Psoas muscle (tissue), 8 donors: ENCODE measurements around the gene SPRED1. TPM values are rescaled to one million over a fixed set of nuclear protein-coding genes. Genes with fewer than 3 reads are reported as not detected.

Experiments
- ATAC-seq, 4 donors: fragments of 200-7000 bp; cut with Tn5 transposase; one replicate each; pipeline ENCODE4 v1.9.1; 2020; ENCODE audit warnings: moderate library complexity in 3 of 4, mild to moderate bottlenecking in 2 of 4
- DNase-seq, 2 donors: peaks; one replicate each; pipeline ENCODE4 v3.0.0-alpha.2; 2020
- H3K27ac ChIP-seq: fragments of 200-600 bp; one replicate; pipeline ENCODE4 v1.8.0; 2022
- H3K27me3 ChIP-seq, 3 donors: fragments of 200-600 bp in 1 of 3; one replicate each; pipeline versions ENCODE4 v1.6.1 to v1.8.0; 2013 to 2022; ENCODE audit warnings: low read length in 2 of 3, mild to moderate bottlenecking in 2 of 3, moderate library complexity in 1 of 3; ENCODE audit not compliant: insufficient read depth in 3 of 3
- H3K36me3 ChIP-seq, 2 donors: fragments of 200-600 bp in 1 of 2; one replicate each; pipeline versions ENCODE4 v1.6.1 to v1.8.0; 2013 to 2022; ENCODE audit warnings: low read depth in 1 of 2, mild to moderate bottlenecking in 1 of 2, moderate library complexity in 1 of 2; ENCODE audit not compliant: insufficient read depth in 1 of 2
- H3K4me1 ChIP-seq: fragments of 200-600 bp; one replicate; pipeline ENCODE4 v1.8.0; 2022
- H3K4me3 ChIP-seq: fragments of 200-600 bp; one replicate; pipeline ENCODE4 v1.8.0; 2022; ENCODE audit warnings: mild to moderate bottlenecking
- H3K9me3 ChIP-seq: fragments of 200-600 bp; one replicate; pipeline ENCODE4 v1.8.0; 2022
- CTCF ChIP-seq: fragments of 200-600 bp; IDR thresholded peaks from one replicate; pipeline ENCODE4 v1.8.0; 2022; ENCODE audit warnings: antibody characterized with exemption
- WGBS, 3 donors: extraction: QIAGEN DNeasy Blood & Tissue Kit; methylation state at CpG; one replicate each; pipeline versions ENCODE4 v1.1.6 to v1.1.7; 2013; 5-methylcytosine and 5-hydroxymethylcytosine counted together
- intact Hi-C, 2 donors: fragments of 100-400 bp; cut with DNase I; formaldehyde crosslinking; loops; one replicate each; pipeline versions ENCODE4 v1.11.0 to v1.14.2; 2022
- polyA plus RNA-seq, 3 donors: library from polyadenylated mRNA; stranded (reverse); fragments of 200-250 nt; gene quantifications; one replicate each; pipeline ENCODE4 v1.2.3, GENCODE V29; 2013
- total RNA-seq, 4 donors: library from RNA; stranded (reverse); fragmentation: NEBNext Ultra II Directional in 2 of 4; extraction: Animal tissue kit (Norgen Biotek cat#: 25700) in 2 of 4; gene quantifications; one replicate each; pipeline versions ENCODE4 v1.2.1 to v1.2.4, GENCODE V29; 2021 to 2023
- donor health status: healthy with polysubstance abuse.
- donor health status: DM: no; HTN: no; CAD: no; lungs with moderate emphysema.
- donor health status: Bipolar disorder and iron deficiency.
- donor health status: healthy.
- donor health status: DM: yes; HTN: yes; CAD: no.
- donor health status: DM: no; HTN: no; CAD: no.
- donor health status: DM: no; HTN: no; CAD: no.
- donor health status: DM: yes; HTN: yes; CAD: no.

SPRED1 gene
- total and polyA plus RNA-seq, 7 donors: 0.98 to 7.1 (median 4.2) TPM

- intact Hi-C loops: no loop called here
- Histone ChIP-seq H3K9me3 (no peaks in the 10 kb centered on the region), H3K27ac (no peak overlapping the region), H3K27me3 (peaks cover 0 to 6% (median 0%) of the 10 kb centered on the region in 3 donors), H3K4me1 (no peaks in the 10 kb centered on the region), H3K36me3 (no peaks in the 10 kb centered on the region), H3K4me3 (no peak overlapping the region)
- 67 to 80% (median 69%) methylated on average over 2 of the region's 2 CpGs for WGBS, 3 donors
- DNase-seq (no peak), ATAC-seq (no peak)
- no peak for TF ChIP-seq CTCF
These were observed 114.8 kb downstream of the SPRED1 start for GRCh38 chr15:38367476-38367875.

- H3K9me3 ChIP-seq: no peaks in the 10 kb centered on the region
- H3K4me1 ChIP-seq: peaks cover 7% of the 10 kb centered on the region
- no peak overlapping the region for H3K4me3 ChIP-seq
- no peak for ATAC-seq
- WGBS, 3 donors: 70 to 72% (median 72%) methylated on average over 4 of the region's 4 CpGs
- no peak for TF ChIP-seq CTCF
- peaks cover 0 to 6% (median 0%) of the 10 kb centered on the region in 3 donors for H3K27me3 ChIP-seq
- no peak for DNase-seq
- intact Hi-C loops: no loop called here
- no peaks in the 10 kb centered on the region for H3K36me3 ChIP-seq
- no peak overlapping the region for H3K27ac ChIP-seq
These were observed 117.4 kb downstream of the SPRED1 start for GRCh38 chr15:38369936-38370478.

GRCh38 chr15:38373016-38373415 lies 120.4 kb downstream of the SPRED1 start:
- Histone ChIP-seq H3K36me3 (no peaks in the 10 kb centered on the region), H3K4me1 (peaks cover 7% of the 10 kb centered on the region), H3K9me3 (no peaks in the 10 kb centered on the region), H3K27me3 (no peaks in the 10 kb centered on the region), H3K4me3 (no peak overlapping the region), H3K27ac (no peak overlapping the region)
- no peak for TF ChIP-seq CTCF
- 84 to 88% (median 86%) methylated on average over 4 of the region's 4 CpGs for WGBS, 3 donors
- intact Hi-C loops: no loop called here
- no peak for DNase-seq
- ATAC-seq: no peak

- intact Hi-C loops: no loop called here
- no peak for DNase-seq
These were observed 121.4 kb downstream of the SPRED1 start for GRCh38 chr15:38374029-38374428.

More at GRCh38 chr15:38374029-38374428, 121.4 kb downstream of the SPRED1 start:
- H3K4me1 ChIP-seq: peaks cover 7% of the 10 kb centered on the region
- H3K27ac ChIP-seq: no peak overlapping the region
- H3K27me3 ChIP-seq: no peaks in the 10 kb centered on the region
- ATAC-seq: no peak
- no peak for TF ChIP-seq CTCF
- H3K36me3 ChIP-seq: no peaks in the 10 kb centered on the region
- no peaks in the 10 kb centered on the region for H3K9me3 ChIP-seq
- no peak overlapping the region for H3K4me3 ChIP-seq
